GM21717 (cell line): ENCODE measurements around the gene MROH9.

ENCODE experiments used
- ATAC-seq: cut with Tn5 transposase; IDR thresholded peaks from one replicate; pipeline ENCODE4 v1.9.1; 2021; ENCODE audit warnings: mild to moderate bottlenecking, moderate library complexity; ENCODE audit not compliant: unreplicated experiment

Gene MROH9

DNA sequence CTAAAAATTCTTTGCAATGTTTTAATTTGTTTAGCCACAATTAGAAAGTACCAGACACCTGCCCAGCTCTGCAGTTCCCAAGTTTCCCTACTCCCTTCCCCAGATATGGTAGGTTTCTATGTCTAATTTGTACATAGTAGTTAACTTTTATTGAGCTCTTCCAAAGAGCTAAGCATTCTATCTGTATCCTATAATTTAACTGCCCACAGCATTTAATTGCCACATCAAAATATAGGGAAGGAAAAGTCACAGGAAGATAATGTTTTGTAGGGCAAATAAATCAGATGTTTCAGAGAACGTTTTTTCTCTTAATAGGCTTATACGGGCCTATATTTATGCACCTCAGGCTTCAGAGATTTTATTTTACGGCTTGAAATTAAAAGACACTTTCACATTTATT is 139.7 kb downstream of the MROH9 start:
- no peak for ATAC-seq

DNA sequence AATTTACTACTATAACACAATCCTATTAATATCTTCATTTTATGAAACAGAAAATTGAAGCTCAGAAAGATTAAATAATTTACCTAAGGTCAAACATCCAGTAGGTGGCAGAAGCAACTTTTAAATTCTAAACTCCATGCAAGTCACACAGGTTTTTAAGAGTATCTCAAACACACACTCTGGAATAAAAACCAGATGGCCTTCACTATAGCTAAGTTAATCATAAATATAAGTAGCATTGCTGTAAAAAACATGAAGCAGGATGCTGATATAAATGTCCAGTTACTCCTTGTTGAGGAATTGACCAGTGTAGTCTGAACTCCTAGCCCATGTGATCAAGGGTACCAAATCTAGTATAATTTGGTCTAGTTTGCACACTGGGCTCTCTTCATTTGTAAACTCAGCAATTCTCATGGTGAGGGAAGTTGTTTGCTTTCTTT is 146.0 kb downstream of the MROH9 start:
- ATAC-seq = no peak

GRCh38 chr1:171081763-171082201 is 146.4 kb downstream of the MROH9 start:
- ATAC-seq = no peak

- ATAC-seq = no peak
Measured at GRCh38 chr1:171082606-171083005, 147.3 kb downstream of the MROH9 start.

DNA sequence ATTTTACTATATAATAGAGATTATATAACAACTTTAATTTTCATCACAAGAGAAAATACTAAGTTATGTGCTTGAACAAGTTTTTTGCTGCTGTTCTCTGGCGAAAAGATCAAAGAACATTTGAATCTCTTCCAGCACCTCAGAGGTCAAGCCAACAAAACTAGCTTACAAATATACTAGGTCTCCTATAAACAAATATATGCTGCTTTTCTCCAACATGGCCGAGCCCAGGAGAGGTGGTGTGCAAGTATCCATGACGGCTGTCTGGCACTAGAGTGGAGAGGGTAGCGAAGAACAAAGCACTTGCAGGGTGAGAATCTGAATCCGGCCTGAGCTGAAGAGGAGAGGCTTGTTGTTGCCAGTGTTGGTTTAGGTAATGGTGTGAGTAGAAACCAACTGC is 147.9 kb downstream of the MROH9 start:
- ATAC-seq = no peak

DNA sequence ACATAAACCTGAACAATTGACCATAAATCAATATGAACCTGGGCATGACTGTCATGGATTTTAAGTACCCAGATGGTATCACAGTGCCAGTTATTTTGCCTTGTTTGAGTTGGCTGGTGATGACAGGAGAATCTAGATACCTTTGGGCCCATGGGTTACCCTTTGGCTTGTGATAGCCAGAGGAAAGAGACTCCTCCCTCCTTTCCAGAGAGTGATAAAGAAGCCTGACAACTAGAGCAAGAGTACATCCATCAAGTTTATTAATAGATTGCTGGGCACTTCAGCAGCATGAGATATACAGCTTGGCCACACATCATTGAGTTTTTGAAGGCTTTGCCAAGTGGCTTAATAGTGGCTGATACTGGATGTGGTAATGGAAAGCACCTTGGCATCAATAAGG is 148.8 kb downstream of the MROH9 start:
- no peak for ATAC-seq

- ATAC-seq = no peak
Measured at GRCh38 chr1:171084870-171085269, 149.5 kb downstream of the MROH9 start.

GRCh38 chr1:171087896-171088295 is 152.6 kb downstream of the MROH9 start:
- no peak for ATAC-seq

DNA sequence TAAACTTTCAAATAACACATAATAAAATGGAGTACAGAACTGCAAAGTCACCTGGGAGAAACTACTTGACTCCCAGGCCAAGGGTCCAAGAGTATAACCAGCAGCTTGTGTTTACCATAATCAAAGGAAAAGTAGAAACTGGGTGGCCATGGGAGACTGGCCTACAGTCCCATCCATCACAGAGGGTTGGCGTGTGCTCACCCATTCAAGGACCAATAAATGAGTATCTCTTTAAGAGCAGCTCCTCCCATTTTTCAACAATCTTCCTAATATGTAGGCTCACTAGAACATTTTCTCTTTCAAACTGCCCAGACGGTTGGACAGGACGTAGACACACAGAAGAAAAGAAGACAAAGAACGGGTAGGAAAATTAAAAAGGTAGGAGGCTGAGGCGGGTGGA is 155.3 kb downstream of the MROH9 start, which contains the start of gene FMO3:
Gene FMO3, plus strand, starts transcription at position 302 of the 400 bp plus-strand sequence. CDS start 1,754 bp downstream, outside the sequence.
- no peak for ATAC-seq

DNA sequence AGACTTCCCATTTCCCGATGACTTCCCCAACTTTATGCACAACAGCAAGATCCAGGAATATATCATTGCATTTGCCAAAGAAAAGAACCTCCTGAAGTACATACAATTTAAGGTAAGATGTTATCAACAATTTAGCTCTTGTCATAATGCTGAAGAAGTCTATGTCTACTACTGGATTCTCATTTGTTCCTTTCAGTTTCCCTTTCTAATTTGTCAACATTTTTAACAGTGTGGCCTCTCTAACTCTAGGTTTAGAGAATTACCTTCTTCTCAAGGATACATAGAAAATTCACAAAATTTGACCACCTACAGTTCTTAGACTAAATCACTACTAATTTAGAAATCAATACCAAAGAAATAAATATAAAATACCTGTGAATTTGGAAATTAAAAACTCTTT is 168.5 kb downstream of the MROH9 start:
- ATAC-seq = no peak

- no peak for ATAC-seq
Measured at GRCh38 chr1:171107262-171107940, 172.1 kb downstream of the MROH9 start.

GRCh38 chr1:171107969-171108368 is 172.6 kb downstream of the MROH9 start:
- no peak for ATAC-seq

- no peak for ATAC-seq
Measured at GRCh38 chr1:171109966-171110365, 174.6 kb downstream of the MROH9 start.

DNA sequence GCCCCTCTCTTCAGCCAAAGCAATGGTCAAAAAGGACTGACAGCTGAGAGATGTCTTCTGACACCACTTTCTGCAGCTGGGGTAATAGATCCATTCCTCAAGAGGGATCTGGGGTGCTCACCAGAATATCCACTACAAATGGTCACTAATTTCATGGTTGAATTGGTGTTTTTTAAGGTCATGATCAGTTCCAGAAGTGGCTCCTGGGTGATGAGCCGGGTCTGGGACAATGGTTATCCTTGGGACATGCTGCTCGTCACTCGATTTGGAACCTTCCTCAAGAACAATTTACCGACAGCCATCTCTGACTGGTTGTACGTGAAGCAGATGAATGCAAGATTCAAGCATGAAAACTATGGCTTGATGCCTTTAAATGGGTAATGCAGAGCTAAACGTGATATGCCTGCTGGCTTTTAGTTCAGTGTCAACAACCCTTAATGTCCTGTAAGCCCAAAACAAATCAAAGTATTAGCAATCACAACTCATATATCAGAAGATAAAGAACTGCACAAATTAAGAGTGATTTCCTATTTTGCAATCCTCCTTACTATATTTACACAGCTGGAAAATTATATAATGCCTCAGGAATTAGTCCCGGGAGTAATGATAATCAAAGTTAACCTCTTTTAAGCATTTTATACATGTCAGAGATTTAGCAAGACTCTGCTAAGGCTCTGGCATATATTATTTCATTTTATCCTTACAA is 175.4 kb downstream of the MROH9 start:
- ATAC-seq = no peak

- ATAC-seq = no peak
Measured at GRCh38 chr1:171112119-171112518, 176.8 kb downstream of the MROH9 start.

DNA sequence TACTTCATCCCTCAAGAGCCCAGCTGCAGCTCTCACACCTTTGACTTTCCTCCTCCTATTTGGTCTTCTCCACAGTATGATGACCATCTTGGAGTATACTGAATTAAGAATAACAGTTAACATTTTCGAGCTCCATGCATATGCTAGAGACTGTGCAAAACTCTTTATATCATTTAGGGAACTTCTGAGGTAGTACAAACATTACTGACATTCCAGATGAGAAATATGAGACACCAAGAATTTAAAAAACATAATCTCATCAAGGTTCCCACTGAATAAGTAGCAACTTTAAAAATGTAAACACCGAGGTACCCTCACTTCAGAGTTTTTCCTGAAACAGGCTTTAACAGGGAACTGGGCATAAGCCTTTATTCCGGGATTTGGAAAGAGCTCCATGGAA is 178.0 kb downstream of the MROH9 start:
- ATAC-seq = no peak
